T-helper 17 cell (primary cell): ENCODE data around the gene TSEN54. TPM values are rescaled to one million over a fixed set of nuclear protein-coding genes. Genes with fewer than 3 reads are reported as not detected.

Source experiments
- ATAC-seq: fragments of 150-1000 bp; cut with Tn5 transposase; 2 replicates; pipeline ENCODE4 v1.10.0; 2021; ENCODE audit warnings: mild to moderate bottlenecking, moderate library complexity
- DNase-seq, 3 donors: peaks; one replicate each; pipeline versions ENCODE4 v3.0.0 to v3.0.0-alpha.2; 2020 to 2021
- H3K9me3 ChIP-seq: one replicate; pipeline ENCODE4 v1.7.0; 2013; ENCODE audit warnings: low read length, mild to moderate bottlenecking; ENCODE audit not compliant: control insufficient read depth, poor library complexity, severe bottlenecking
- H3K27ac Mint-ChIP-seq: one replicate; pipeline ENCODE4 v1.8.0; 2022; ENCODE audit warnings: mild to moderate bottlenecking, moderate library complexity, mixed read lengths
- H3K27me3 Mint-ChIP-seq: one replicate; pipeline ENCODE4 v1.8.0; 2022; ENCODE audit warnings: mixed read lengths
- H3K36me3 Mint-ChIP-seq: one replicate; pipeline ENCODE4 v1.8.0; 2022; ENCODE audit warnings: low read depth, mixed read lengths
- H3K4me1 Mint-ChIP-seq: one replicate; pipeline ENCODE4 v1.8.0; 2022; ENCODE audit warnings: mild to moderate bottlenecking, mixed read lengths
- H3K4me3 Mint-ChIP-seq: one replicate; pipeline ENCODE4 v1.8.0; 2022; ENCODE audit warnings: mild to moderate bottlenecking, moderate library complexity, mixed read lengths
- total RNA-seq, 4 donors: library from RNA in 2 of 4; stranded (reverse) in 2 of 4; gene quantifications; one replicate each; pipeline ENCODE4 v1.2.3 and lab custom pipeline; 2022 to 2026

The TSEN54 gene
- total RNA-seq, 2 donors from 2014 or later = 49.7 to 56.5 TPM

- no peak for ATAC-seq
- Mint-ChIP-seq H3K27me3 (no peaks in the 10 kb centered on the region), H3K4me3 (no peak overlapping the region), H3K36me3 (peaks cover 2% of the 10 kb centered on the region), H3K4me1 (peaks cover 16% of the 10 kb centered on the region), H3K27ac (no peak overlapping the region)
- H3K9me3 ChIP-seq = no peaks in the 10 kb centered on the region
- no peak for DNase-seq
These were observed 36.0 kb upstream of the TSEN54 start for GRCh38 chr17:75480281-75480680.

- H3K36me3 Mint-ChIP-seq = peaks cover 2% of the 10 kb centered on the region
- peaks cover 11% of the 10 kb centered on the region for H3K4me1 Mint-ChIP-seq
- DNase-seq (no peak), ATAC-seq (no peak)
- no peaks in the 10 kb centered on the region for H3K27me3 Mint-ChIP-seq
- H3K9me3 ChIP-seq = no peaks in the 10 kb centered on the region
- peak overlapping the region; percentile 9 for H3K27ac Mint-ChIP-seq
- no peak overlapping the region for H3K4me3 Mint-ChIP-seq
These were observed 34.9 kb upstream of the TSEN54 start for GRCh38 chr17:75481194-75482068.

- no peaks in the 10 kb centered on the region for H3K9me3 ChIP-seq
- no peak overlapping the region for H3K4me3 Mint-ChIP-seq
- no peak for DNase-seq
- no peaks in the 10 kb centered on the region for H3K27me3 Mint-ChIP-seq
- peak overlapping the region; percentile 85 for H3K27ac Mint-ChIP-seq
- no peak for ATAC-seq
- H3K36me3 Mint-ChIP-seq = peaks cover 2% of the 10 kb centered on the region
- H3K4me1 Mint-ChIP-seq = peaks cover 17% of the 10 kb centered on the region
These were observed 34.0 kb upstream of the TSEN54 start for GRCh38 chr17:75482098-75482942.

- no peak overlapping the region for H3K27ac Mint-ChIP-seq
- DNase-seq = no peak
- peaks cover 2% of the 10 kb centered on the region for H3K36me3 Mint-ChIP-seq
- no peaks in the 10 kb centered on the region for H3K9me3 ChIP-seq
- H3K27me3 Mint-ChIP-seq = no peaks in the 10 kb centered on the region
- peaks cover 21% of the 10 kb centered on the region for H3K4me1 Mint-ChIP-seq
- no peak overlapping the region for H3K4me3 Mint-ChIP-seq
- ATAC-seq = no peak
These were observed 30.6 kb upstream of the TSEN54 start for GRCh38 chr17:75485688-75486087.

GRCh38 chr17:75486151-75486550 lies 30.2 kb upstream of the TSEN54 start:
- peaks cover 2% of the 10 kb centered on the region for H3K36me3 Mint-ChIP-seq
- DNase-seq (no peak), ATAC-seq (no peak)
- H3K27me3 Mint-ChIP-seq = no peaks in the 10 kb centered on the region
- peak overlapping the region; percentile 86 for H3K27ac Mint-ChIP-seq
- H3K9me3 ChIP-seq = no peaks in the 10 kb centered on the region
- H3K4me3 Mint-ChIP-seq = peak overlapping the region; percentile 78
- peaks cover 18% of the 10 kb centered on the region for H3K4me1 Mint-ChIP-seq

GRCh38 chr17:75486951-75487350 lies 29.4 kb upstream of the TSEN54 start:
- no peak for DNase-seq
- no peak for ATAC-seq
- Mint-ChIP-seq H3K27ac (peak overlapping the region; percentile 86), H3K36me3 (peaks cover 2% of the 10 kb centered on the region), H3K4me1 (peaks cover 18% of the 10 kb centered on the region), H3K4me3 (peak overlapping the region; percentile 78), H3K27me3 (no peaks in the 10 kb centered on the region)
- no peaks in the 10 kb centered on the region for H3K9me3 ChIP-seq

- Mint-ChIP-seq H3K4me3 (peak overlapping the region; percentile 78), H3K4me1 (peaks cover 18% of the 10 kb centered on the region), H3K36me3 (peaks cover 2% of the 10 kb centered on the region), H3K27me3 (no peaks in the 10 kb centered on the region), H3K27ac (peak overlapping the region; percentile 86)
- DNase-seq (no peak), ATAC-seq (peak; percentile 82)
- no peaks in the 10 kb centered on the region for H3K9me3 ChIP-seq
These were observed 28.8 kb upstream of the TSEN54 start for GRCh38 chr17:75487351-75488070.

- ATAC-seq (no peak), DNase-seq (no peak)
- peak overlapping the region; percentile 86 for H3K27ac Mint-ChIP-seq
- H3K9me3 ChIP-seq = no peaks in the 10 kb centered on the region
- H3K27me3 Mint-ChIP-seq = no peaks in the 10 kb centered on the region
- no peak overlapping the region for H3K4me3 Mint-ChIP-seq
- H3K4me1 Mint-ChIP-seq = peaks cover 16% of the 10 kb centered on the region
- H3K36me3 Mint-ChIP-seq = peaks cover 2% of the 10 kb centered on the region
These were observed 27.4 kb upstream of the TSEN54 start for GRCh38 chr17:75488693-75489510.

- no peaks in the 10 kb centered on the region for H3K9me3 ChIP-seq
- DNase-seq = no peak
- H3K27ac Mint-ChIP-seq = no peak overlapping the region
- peaks cover 2% of the 10 kb centered on the region for H3K36me3 Mint-ChIP-seq
- no peaks in the 10 kb centered on the region for H3K27me3 Mint-ChIP-seq
- H3K4me1 Mint-ChIP-seq = peaks cover 16% of the 10 kb centered on the region
- no peak overlapping the region for H3K4me3 Mint-ChIP-seq
- ATAC-seq = no peak
These were observed 26.8 kb upstream of the TSEN54 start for GRCh38 chr17:75489511-75489955.

GRCh38 chr17:75490173-75490743 lies 26.1 kb upstream of the TSEN54 start:
- no peaks in the 10 kb centered on the region for H3K9me3 ChIP-seq
- H3K27ac Mint-ChIP-seq = no peak overlapping the region
- ATAC-seq (no peak), DNase-seq (no peak)
- no peaks in the 10 kb centered on the region for H3K36me3 Mint-ChIP-seq
- no peaks in the 10 kb centered on the region for H3K27me3 Mint-ChIP-seq
- H3K4me3 Mint-ChIP-seq = no peak overlapping the region
- peaks cover 13% of the 10 kb centered on the region for H3K4me1 Mint-ChIP-seq

- peaks cover 13% of the 10 kb centered on the region for H3K4me1 Mint-ChIP-seq
- ATAC-seq (no peak), DNase-seq (no peak)
- no peaks in the 10 kb centered on the region for H3K9me3 ChIP-seq
- H3K27me3 Mint-ChIP-seq = no peaks in the 10 kb centered on the region
- no peak overlapping the region for H3K27ac Mint-ChIP-seq
- no peaks in the 10 kb centered on the region for H3K36me3 Mint-ChIP-seq
- no peak overlapping the region for H3K4me3 Mint-ChIP-seq
These were observed 25.2 kb upstream of the TSEN54 start for GRCh38 chr17:75490953-75491649.

- no peak overlapping the region for H3K4me3 Mint-ChIP-seq
- DNase-seq (no peak), ATAC-seq (no peak)
- peaks cover 12% of the 10 kb centered on the region for H3K4me1 Mint-ChIP-seq
- H3K27me3 Mint-ChIP-seq = no peaks in the 10 kb centered on the region
- no peaks in the 10 kb centered on the region for H3K9me3 ChIP-seq
- H3K27ac Mint-ChIP-seq = no peak overlapping the region
- H3K36me3 Mint-ChIP-seq = no peaks in the 10 kb centered on the region
These were observed 24.6 kb upstream of the TSEN54 start for GRCh38 chr17:75491680-75492079.
